NCI-H2107 treated with DMSO at 0.1 percent for 48 hours (cell line): Measurements from ENCODE around the gene UNC13D.
A peak's percentile ranks its signal among the peaks of the same experiment; 100 is the strongest.

Source experiments
- DNase-seq: peaks from one replicate; lab custom pipeline; 2025; ENCODE audit not compliant: unreplicated experiment; lab: John Stamatoyannopoulos, UW

Gene UNC13D

DNA sequence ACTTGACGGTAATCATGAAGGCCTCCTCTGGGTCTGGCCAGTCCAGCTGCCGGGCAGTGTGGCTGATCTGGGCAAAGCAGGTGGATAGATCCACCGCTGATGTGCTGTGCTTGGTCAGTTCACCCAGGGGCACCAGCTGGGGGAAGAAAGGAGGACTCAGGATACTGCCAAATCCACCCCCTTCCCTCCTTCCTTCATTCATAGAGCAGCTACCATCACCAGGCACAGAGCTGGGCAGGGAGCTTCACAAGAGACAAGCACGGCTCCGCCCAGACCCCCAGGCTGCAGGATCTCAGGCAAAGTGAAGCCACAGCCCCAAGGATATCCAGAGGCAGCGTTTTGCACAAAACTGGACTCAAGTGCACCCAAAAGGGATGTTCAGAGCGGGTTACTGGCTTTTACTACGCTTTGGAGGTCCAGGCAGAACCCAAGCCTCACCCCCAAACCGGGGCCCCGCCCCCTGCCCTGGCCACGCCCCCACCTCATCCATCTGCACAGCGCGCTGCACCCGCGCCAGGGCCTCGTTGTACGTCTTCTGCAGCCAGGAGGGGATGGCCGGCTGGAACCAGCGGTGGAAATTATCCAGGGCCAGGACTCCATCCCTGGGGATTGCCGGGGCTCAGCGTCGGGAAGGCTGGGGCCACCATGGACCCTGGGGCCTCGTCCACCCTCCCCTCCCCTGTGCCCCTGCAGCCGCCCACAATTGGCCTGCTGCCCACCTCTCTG, 9.1 kb downstream of the UNC13D start:
- no peak for DNase-seq

DNA sequence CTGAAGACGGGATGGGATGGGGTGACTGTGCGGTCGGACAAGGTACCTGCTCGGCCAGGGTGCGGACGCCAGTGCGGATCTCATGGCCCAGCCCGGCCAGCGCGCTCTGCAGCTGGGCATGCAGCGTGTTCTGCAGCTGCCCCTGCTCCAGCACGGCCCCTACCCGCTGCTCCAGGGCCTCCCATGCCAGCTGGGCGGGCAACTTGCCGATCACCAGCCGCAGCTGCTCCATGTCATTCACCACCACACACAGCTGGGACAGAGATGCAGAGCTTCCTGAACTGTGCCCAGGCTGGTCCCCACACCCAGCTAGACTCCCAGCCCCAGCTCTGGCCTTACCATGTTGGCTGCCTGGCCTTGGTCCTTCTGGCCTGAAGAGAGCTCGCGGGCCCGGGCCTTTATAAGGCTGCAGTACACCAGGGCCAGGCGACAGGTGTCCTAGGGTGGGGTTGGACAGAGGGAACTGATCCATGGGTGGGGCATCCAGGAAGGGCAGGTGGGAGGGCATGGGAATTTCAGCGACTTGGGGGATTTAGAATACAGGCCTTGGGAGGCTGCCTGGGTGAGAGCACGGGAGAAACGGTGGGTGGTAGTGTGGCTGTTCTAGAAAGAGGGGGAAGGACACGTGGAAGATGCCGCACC, 9.8 kb downstream of the UNC13D start:
- no peak for DNase-seq

DNA sequence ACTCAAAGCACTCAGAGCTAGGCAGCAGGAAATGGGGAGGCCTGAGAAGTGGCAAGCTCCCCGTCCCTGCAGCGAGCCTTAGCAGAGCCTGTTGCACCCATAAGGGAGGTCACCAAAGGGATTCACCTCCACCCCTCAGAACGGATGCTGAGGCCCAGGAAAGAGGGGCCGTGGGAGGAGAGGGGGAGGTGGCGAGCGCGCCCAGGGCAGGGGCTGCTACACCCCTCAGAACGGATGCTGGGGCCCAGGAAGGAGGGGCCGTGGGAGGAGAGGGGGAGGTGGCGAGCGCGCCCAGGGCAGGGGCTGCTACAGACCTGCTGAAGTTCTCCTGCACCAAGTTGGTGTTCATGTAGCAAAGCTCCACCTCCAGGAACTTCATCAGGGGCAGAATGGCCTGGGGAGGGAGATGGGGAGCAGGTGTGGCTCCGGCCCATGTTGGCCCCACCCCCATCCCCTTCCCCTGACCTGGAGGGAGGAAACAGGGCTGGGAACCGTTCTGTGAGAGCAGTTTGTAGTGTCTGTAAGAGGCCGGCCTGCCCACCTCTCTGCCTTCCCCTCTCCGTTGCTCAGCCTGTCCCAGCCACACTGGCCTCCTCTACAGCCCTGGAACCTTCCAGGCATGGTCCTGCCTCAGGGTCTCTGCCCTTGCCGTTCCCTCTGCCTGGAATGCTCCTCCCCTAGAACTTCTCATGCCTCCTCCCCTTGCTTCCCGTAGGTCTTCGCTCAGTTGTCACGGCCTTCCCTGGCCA, 11.4 kb downstream of the UNC13D start:
- DNase-seq, result no peak

DNA sequence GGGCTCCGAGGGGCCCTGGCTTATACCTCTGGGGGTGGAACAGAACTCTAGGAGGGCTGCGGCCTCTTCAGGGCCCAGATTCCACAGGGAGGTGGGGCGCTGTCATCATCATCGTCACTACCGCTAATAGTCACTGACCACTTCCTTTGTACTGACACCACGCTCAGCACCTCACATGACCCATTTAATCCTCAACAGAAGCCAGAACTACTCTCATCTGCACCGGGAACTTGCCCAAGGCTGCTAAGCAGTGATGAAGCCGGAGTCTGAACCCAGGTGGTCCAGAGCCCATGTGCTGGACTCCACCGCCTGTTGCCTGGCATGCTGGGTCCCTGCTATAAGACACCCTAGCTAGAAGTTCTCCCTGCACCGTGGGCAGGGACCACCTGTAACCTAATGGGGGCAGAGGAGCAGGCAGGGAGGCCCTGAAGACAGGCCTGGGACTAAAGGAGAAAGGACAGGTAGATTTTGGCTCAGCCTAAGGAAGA, 12.0 kb downstream of the UNC13D start:
- DNase-seq, result no peak

DNA sequence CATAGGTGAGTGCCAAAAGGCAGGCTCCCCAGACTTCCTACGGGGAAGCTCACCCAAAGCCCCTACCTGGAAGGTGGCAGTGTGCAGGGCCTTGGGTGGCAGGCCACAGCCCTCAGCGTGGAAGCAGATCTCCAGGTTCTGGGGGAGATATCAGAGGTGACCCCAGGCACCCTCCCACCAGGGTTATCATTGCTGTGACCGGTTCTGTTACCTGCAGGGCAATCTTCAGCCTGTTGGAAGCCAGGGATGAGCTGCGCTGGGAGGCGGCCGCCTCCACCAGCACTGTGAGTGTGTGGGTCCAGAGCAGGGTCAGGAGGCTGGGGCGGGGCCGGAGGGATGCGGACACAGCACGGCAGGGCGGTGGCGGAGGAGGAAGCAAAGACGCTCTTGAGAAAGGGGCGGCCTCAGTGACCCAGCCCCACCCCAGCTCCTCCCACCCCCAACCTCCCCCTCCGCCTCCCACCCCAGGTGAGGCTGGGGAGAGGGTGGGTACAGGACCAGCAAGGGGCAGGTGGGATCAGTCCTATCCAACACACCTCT, 13.1 kb downstream of the UNC13D start:
- no peak for DNase-seq

DNA sequence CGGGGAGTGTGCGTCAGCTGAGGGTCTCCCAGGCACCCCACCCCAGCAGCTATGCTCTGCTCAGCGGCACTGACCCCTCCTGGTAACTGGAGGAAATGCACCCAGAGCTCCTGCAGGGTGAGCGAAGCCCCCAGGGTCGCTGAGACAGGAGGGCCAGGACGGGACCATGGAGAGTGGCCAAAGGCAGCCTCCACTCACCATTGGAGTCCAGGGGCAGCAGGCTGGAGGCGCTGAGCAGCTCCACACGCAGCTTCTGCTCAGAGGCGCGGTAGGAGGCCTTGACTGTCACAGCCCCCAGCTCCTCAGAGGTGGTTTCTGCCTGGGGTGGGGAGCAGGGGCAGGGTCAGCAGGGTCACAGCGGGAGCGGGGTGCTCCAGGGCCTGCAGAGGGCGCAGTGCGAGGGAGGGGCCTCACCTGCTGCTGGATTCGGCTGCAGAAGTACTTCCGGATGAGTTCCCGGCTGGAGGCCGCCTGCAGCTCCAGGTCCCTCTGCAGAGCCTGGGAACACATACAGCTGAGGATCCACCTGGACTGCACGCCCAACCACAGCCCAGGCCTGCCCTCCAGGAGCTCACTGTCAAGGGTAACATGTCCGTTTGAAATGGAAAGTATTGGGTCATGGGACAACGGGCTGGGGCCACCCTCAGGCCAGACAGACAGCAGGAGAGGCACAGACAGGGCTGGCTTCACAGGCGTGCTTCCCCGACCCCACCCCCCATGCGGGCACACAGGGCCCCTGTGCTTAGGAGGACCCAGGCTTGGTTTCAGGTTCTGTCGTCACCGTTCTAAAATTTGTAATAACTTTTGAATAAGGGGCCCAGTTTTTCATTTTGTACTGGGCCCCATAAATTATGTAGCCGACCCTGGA, 13.8 kb downstream of the UNC13D start:
- DNase-seq, result no peak

DNA sequence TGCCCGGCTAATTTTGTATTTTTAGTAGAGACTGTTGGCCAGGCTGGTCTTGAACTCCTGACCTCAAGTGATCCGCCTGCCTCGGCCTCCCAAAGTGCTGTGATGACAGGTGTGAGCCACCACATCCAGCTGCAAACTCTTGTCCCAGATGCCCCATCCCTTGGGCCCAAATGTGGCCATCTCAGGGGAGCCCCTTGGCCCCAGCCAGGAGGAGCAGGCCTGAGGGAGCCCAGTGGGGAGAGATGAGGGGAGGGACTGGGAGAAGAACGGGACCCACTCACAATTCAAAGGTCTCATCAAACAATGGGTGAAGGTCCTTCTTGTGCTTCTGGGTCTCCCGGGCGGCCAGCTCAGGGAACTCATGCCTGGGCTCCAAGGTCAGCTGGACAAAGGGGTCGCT, 14.5 kb downstream of the UNC13D start:
- no peak for DNase-seq

DNA sequence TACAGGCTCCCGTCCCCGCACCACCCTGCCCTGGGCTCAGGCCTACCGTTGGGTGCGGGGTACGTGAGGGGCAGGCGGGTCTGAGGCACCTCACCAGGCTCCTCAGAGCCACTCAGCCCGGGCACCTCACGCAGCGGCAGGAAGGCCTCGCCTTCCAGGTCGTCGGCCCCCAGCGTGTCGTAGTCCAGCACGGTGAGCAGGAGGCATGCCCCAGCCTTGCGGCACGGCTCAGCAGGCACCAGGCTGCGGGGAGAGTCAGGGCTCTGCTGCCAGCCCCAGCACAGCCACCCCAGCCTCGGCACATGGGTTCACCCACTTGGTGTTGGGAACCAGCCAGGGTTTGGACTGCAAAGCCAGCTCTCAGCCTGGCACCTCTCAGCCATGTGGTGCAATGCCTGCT, 15.5 kb downstream of the UNC13D start:
- DNase-seq, result no peak

DNA sequence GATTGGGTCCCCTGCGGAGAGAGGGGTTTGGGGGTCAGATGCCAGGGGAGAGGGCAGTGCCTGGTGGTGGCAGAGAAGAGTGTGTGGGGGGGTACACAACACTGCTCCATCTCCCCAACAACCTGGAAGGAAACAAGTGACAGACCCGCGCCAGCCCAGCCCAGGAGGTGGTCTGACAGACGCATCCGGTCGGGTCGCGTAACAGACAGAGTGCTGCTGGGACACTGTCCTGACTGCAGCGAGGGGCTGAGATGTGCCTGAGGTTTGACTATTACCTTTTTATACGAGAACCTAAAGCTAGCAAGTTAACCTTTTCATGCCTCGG, 16.2 kb downstream of the UNC13D start:
- DNase-seq, result no peak

DNA sequence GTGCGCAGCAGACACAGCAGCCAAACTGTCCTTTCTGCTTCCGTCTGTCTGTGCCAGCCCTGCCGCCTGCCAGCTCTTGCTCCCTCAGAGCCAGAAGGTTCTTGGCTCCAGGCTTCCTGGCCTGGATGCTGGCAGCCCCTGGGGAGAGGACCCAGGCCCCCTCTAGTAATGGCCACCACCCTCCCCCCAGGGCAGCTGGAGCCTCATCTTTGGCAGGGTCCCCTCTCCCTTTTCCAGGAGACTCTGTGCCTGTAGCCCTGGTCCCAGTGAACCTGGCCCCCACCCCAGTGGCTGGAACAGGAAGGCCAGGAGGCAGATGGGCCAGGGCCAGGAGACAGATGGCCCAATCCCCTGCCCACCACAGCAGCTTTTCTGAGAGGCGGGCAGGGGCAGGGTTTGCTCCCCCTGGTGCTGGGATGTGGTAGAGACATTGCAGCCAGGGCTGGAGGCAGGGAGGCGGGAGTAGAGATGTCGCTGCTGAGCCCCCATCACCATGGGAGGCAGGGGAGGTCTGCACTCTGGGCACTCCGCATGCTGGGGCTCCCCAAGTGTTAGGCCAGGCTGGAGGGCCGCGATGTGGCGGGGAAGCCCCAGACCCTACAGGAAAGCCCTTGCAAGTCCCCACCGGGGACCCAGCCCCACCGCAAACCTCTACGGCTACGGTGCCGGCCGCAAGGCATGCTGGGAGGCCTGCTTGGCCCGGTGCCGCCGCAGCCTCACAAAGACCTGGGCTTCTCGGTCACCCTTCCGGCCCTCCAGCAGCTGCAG, 16.7 kb downstream of the UNC13D start:
- DNase-seq, result peak; percentile 49

DNA sequence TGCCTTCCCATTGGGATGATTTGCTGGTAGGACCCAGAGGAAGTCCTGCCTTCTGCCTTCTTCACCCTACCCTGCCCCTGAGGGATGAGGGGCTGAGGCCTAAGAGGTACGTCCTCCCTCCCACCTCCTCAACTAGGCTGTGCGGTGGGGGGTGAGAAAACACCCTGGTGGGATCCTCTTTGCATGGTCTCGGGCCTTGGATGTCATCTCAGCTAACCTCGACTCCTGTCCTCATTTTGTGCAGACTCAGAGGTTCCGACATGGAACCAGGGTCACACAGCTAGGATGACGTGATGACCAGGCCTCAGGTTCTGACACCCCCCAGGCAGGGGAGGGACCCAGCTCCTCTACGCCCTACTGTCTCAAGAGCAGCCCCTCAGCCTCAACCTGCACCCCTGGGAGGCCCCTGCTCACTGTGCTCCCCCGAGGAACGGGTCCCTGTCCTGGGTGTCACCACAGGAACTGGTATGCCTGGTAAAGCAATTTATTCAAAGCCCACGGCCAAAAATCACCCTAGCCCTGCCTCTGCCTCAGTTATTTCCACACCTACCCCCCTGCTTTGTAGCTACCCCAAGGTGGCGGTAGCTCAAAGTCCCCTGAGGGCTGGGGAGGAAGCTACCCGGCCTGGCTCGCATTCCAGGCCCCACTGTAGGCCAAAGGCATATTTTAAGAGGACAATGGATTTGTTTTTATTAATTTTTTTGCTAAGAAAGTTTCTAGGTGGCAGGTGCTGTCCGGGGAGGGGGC, 17.5 kb downstream of the UNC13D start:
- DNase-seq, result no peak

DNA sequence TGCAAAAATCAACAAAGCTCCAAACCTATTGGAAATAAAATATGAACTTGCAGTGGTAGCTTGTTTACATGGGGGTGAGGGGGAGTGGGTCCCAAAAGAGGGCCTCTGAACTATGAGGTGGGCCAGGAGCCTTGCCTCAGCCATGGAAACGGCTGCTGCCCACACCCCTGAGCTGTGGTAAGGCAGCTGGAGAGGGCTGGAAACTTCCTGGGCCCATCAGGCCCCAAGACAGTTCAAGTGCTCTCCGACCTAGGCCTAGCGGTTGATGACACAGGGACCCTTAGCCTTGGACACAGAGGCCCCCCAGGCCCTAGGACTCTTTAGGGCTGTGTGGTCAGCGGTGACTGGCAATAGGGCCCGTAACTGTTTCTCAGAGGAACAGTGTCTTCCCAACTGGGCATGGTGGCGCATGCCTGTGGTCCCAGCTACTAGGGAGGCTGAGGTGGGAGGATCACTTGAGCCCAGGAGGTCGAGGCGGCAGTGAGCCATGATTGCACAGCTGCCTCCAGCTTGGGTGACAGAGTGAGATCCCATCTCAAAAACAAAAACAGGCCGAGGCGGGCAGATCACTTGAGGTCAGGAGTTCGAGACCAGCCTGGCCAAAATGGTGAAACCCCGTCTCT, 18.3 kb downstream of the UNC13D start:
- DNase-seq, result no peak

DNA sequence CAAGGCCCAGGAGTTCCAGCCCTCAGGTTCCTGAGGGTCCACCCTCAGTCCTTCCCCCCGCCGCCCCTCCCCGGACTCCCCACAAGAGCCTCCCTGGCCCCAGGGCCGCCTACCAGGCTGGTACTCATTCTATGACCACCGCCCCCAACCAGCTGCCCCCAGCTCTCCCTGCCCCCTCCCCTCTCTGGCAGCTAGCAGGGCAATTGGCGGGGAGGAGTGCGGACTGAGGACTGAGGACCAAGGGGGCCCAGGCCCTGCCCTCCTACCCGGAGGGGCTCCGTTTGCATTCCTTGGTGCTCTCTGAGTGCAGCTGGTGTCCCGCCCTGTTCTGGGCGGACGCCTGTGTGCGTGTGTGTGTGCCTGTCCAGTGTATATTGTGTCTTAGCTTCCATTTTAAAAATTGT, 19.1 kb downstream of the UNC13D start:
- DNase-seq, result no peak

DNA sequence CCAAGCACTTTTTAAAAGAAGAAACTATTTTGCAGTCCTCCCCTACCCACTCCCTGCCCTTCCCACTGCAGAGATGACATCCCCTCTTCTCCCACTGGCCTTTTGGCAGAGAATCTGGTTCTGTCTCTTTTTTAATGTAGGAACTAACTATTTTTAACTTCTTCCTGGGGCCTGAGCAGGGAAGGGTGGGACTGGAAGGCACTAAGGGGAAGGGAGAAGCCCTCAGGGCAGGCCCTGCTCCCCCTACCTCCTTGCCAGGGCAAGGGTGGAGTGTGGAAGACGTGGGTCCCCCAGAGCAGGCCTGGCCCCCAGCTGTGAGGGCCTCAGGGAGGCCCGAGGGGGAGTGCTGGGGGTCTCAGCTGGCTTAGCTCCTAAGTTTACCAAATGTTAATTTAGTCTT, 19.5 kb downstream of the UNC13D start:
- DNase-seq, result no peak

DNA sequence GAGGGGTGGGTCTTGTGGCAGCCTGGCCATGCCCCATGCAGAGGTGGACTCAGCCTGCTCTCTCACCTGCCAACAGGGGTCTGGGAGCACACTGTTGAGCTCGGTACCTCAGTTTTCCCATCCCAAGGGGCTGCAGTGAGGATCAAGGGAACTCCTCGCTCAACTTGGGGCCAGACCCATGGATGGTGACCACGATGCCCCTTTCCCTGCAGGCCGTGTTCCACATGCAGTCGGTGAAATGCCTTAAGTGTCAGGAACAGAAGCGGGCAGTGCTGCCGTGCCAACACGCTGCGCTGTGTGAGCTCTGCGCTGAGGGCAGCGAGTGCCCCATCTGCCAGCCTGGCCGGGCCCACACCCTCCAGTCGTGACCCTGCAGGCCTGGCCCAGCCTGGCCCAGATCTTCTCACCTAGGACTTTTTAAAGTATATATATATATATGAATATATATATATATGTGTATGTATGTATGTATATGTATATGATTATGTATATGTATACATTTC, 20.1 kb downstream of the UNC13D start:
- DNase-seq, result no peak

DNA sequence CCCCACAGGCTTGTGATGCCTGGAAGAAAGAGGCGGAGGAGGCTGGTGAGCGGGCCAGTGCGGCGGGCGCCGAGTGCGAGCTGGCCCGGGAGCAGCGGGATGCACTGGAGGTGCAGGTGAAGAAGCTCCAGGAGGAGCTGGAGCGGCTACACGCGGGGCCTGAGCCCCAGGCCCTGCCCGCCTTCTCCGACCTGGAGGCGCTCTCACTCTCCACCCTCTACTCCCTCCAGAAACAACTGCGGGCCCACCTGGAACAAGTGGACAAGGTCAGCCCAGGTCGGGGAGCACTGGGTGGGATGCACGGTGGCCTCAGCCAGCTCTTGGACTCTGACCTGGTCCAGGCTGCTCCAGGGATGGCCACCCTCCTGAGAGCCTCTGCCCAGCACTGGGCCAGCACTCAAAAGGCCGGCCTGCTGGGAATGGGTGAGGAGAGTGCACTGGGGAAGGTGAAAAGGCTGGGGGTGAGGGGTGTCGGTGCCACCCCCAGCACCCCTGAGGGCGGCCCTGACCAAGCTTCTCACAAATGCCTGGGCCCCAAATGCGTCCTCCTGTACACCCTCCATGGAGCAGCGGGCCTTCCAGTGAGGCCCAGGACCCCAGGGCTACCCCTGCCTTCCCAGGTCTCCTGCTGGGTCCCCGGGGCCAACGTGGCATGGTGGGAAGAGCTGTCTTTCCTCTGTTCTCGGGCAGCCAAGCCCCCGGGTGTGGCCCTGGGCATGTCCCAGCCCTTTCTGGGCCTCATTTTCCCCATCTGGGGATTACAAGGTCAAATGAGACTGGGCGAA, 20.8 kb downstream of the UNC13D start:
- no peak for DNase-seq

DNA sequence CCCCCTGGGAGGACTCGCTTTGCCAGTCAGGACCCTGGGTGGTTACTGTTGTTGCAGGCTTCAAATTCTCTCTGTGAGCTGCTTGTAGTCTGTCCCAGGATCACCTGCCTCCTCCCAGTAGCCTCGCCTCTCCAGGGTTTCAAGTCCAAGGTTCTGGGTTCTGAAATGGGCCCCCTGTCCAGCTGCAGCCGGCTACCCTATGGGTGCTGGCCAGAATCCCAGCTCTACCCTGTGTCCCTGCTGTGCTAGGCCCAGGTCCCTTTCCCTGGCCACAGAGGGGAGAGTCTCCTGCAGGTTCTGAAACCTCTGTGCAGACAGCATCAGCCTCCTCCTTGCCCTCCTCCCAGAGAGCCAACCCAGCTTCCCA, 21.4 kb downstream of the UNC13D start:
- no peak for DNase-seq

DNA sequence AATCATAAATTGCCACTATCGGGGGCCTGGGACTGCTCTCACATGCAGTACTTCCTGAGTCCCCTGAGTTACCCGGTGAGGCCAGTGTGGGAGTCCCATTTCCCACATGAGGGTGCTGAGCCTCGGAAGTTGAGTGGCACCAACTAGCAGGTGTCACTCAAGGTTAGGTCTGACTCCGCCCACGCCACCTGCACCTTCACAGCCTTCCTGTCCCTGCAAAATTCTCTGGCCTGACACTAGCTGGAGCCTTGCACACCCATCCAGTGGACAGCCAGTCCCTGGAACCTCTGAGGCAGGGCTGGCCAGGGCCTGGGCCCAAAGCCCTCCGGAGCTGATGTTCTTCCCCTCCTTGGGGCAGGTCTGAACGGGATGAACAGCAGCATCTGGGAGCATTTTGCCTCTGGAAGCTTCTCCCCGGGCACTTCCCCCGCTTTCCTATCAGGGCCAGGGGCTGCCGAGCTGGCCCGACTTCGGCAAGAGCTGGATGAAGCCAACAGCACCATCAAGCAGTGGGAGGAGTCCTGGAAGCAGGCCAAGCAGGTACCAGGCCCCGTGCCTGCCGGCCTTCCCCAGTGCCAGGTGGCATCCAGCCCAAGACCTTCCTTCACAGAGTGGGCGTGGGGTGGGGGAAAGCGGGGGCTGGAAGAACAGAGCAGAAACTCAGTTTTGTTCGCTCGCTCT, 21.9 kb downstream of the UNC13D start:
- DNase-seq, result peak; percentile 46
